Cardiac fibroblast (primary cell): ENCODE data around the gene DCANP1.

Source experiments
- DNase-seq, 2 donors: peaks; one replicate each; pipeline versions ENCODE4 v3.0.0 to v3.0.0-alpha.2; 2010; ENCODE audit warnings: low read depth in 2 of 2
- H3K4me3 ChIP-seq, 2 donors: replicated peaks in 1 of 2; 1 replicate in 1 of 2; 2 replicates in 1 of 2; pipeline ENCODE4 v1.5.1; 2011; ENCODE audit warnings: low read depth in 2 of 2, low read length in 2 of 2, mild to moderate bottlenecking in 2 of 2, moderate library complexity in 1 of 2
- CTCF ChIP-seq: IDR thresholded peaks from one replicate; pipeline ENCODE4 v1.5.1; 2011; ENCODE audit warnings: low read depth, mild to moderate bottlenecking, low read length, inconsistent platforms

The DCANP1 gene

GRCh38 chr5:135432113-135432512 is 15.0 kb downstream of the DCANP1 start:
- TF ChIP-seq CTCF: no peak
- no peak for DNase-seq
- no peak overlapping the region for H3K4me3 ChIP-seq

DNA sequence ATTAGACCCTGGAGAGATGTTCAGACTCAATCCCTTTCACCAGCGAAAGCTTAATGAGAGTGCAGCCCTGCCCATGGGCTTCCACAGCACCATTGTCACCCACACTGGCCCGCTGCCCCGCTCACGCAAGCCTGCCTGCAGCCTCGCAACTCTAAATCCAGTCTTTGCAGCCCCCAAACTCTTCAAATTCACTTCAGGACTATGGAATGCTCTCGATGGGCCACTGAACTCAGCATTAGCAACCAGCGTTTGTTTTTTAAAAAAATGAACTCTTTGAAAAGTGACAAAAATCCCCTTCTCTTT is 17.1 kb downstream of the DCANP1 start:
- TF ChIP-seq CTCF: no peak
- DNase-seq: no peak
- H3K4me3 ChIP-seq: no peak overlapping the region

- H3K4me3 ChIP-seq: no peak overlapping the region
- peak in 1 of 2 donors; percentile 94 for DNase-seq
- TF ChIP-seq CTCF: no peak
Measured at GRCh38 chr5:135429301-135430134, 17.6 kb downstream of the DCANP1 start.

DNA sequence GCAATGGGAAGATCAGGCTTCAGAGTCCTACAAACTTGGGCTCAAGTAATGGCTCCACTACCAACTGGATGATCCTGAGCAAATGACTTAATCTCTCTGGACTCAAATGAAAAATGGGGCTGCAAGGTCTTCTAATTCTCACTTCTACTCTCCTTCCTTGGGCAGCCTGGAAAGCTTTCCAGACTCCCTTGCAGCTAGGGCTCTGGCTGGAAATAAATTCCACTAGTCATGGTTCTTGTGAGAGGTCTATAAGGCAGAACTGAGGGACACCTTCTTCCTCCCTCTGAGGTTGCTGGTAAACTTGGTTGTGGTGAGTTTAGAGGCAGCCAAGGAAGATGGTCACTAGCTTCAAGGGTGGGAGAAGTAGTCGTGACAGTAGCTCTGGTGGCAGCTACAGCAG is 18.6 kb downstream of the DCANP1 start:
- DNase-seq: no peak
- H3K4me3 ChIP-seq: no peak overlapping the region
- no peak for TF ChIP-seq CTCF

DNA sequence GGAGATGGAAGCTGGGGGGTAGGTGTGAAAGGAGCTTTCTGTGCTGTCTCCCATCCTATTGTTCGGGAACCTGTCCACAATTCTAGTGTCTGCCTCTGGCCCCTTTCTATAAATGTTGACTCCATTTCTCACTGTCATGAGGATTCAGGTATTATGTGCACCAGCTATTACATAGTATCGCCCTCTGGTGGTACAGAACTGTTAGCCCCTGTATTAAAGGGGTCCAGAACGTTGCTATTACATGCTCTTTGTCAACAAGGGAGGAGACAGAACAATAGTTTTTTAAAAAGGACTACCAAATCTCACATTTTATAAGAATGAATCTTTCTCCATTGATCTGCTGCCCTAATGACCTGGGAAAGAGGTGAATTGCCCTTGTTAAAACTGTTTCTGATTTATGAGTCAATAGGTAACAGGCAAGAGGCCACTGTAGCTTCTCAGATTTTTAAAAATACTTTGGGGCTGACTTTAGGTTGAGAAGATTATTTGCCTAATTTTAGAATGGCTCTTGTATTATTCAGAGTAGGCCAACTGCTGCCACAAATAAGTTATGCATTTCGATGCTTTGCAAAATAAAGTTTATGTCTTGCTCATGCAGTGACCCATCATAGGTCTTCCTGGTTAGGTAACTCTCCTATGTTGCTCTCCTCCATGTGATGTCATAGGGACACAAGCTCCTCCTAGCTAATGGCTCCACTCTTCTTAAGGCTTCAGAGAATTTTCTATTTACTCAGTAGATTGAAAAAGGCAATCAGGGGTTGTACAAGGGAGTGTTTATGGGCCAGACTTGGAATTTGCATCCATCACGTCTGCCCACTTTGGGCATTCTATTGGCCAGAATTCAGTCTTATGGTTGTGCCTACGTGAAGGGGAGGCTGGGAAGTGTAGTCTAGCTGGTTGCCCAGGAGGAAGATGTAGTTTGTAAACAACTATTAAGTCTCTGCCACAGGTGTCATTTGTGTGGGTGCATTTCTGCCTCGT is 20.8 kb downstream of the DCANP1 start:
- H3K4me3 ChIP-seq: no peak overlapping the region
- peak; percentile 80 for TF ChIP-seq CTCF

GRCh38 chr5:135425641-135426040 is 21.5 kb downstream of the DCANP1 start:
- DNase-seq: no peak
- no peak overlapping the region for H3K4me3 ChIP-seq

More for the DNA sequence above, 20.8 kb downstream of the DCANP1 start:
- peak; percentile 67 to 70 for DNase-seq

More at GRCh38 chr5:135425641-135426040, 21.5 kb downstream of the DCANP1 start:
- TF ChIP-seq CTCF: no peak
